ENCODE results near the gene AHDC1.
"Not testable (repeated sequence)": the region's sequence is repeated elsewhere in the genome, so short reads cannot be mapped to it uniquely, and the experiment has no call there.

AHDC1 gene

GRCh38 chr1:27603681-27604578, at the start of gene AHDC1:
AHDC1 (minus strand) TSS chr1:27604144; CDS start chr1:27552115, 52,029 bp downstream.
- DNase-seq: peak; percentile 78

- no peak for DNase-seq
Observed at GRCh38 chr1:27652111-27652864, 48.3 kb upstream of the AHDC1 start.

- no peak for DNase-seq
Observed at GRCh38 chr1:27650539-27651175, 46.7 kb upstream of the AHDC1 start.

GRCh38 chr1:27650171-27650538, 46.2 kb upstream of the AHDC1 start:
- no peak for DNase-seq

GRCh38 chr1:27649306-27649635, 45.3 kb upstream of the AHDC1 start:
- DNase-seq: no peak

GRCh38 chr1:27648602-27649305, 44.8 kb upstream of the AHDC1 start:
- DNase-seq: no peak

- no peak for DNase-seq
Observed at GRCh38 chr1:27647328-27647727, 43.4 kb upstream of the AHDC1 start.

GRCh38 chr1:27646676-27647075, 42.7 kb upstream of the AHDC1 start:
- DNase-seq: no peak

GRCh38 chr1:27645071-27645415, 41.1 kb upstream of the AHDC1 start:
- DNase-seq: no peak

- no peak for DNase-seq
Observed at GRCh38 chr1:27644369-27645070, 40.6 kb upstream of the AHDC1 start.

GRCh38 chr1:27643600-27644368, 39.8 kb upstream of the AHDC1 start:
- peak; percentile 23 for DNase-seq

GRCh38 chr1:27640514-27640913, 36.6 kb upstream of the AHDC1 start:
- DNase-seq: not testable (repeated sequence)

GRCh38 chr1:27638805-27639204, 34.9 kb upstream of the AHDC1 start:
- no peak for DNase-seq

- DNase-seq: no peak
Observed at GRCh38 chr1:27638047-27638734, 34.2 kb upstream of the AHDC1 start.

- no peak for DNase-seq
Observed at GRCh38 chr1:27635396-27636142, 31.6 kb upstream of the AHDC1 start.

GRCh38 chr1:27634985-27635367, 31.0 kb upstream of the AHDC1 start, which contains the start of gene FGR:
FGR (minus strand) TSS chr1:27635185; CDS start chr1:27623916, 11,269 bp downstream.
- DNase-seq: no peak

GRCh38 chr1:27634177-27634984, 30.4 kb upstream of the AHDC1 start:
- DNase-seq: peak; percentile 49

GRCh38 chr1:27633640-27634176, 29.8 kb upstream of the AHDC1 start:
- DNase-seq: no peak

- peak; percentile 65 for DNase-seq
Observed at GRCh38 chr1:27633298-27633610, 29.3 kb upstream of the AHDC1 start.

Measured in NK-92 treated with Interleukin-12 subunit alpha and Interleukin-12 subunit beta, amount 100 ng/mL, for 24 hours (cell line).